Measurements from ENCODE around the gene TXNDC5. TPM values are rescaled to one million over a fixed set of nuclear protein-coding genes. Genes with fewer than 3 reads are reported as not detected.

TXNDC5 gene
- total RNA-seq: 212 and 306 TPM in 2 replicates

GRCh38 chr6:7910654-7911344, at the start of gene TXNDC5:
TXNDC5 (minus strand) TSS chr6:7910788; CDS start chr6:7910776, 12 bp downstream.

Other genes starting within 250 kb of the TXNDC5 start
- 0.39 and 2.1 TPM in 2 replicates for gene BMP6, start 184.7 kb downstream of the TXNDC5 start, total RNA-seq
- 14.9 and 16.8 TPM in 2 replicates for gene BLOC1S5, start 153.6 kb upstream of the TXNDC5 start, total RNA-seq
- gene EEF1E1, start 191.8 kb upstream of the TXNDC5 start, total RNA-seq: 5.5 and 21.7 TPM in 2 replicates

All from placental epithelial cell (primary cell).